Stomach smooth muscle (tissue), 2 donors: Measurements from ENCODE around the gene NTRK3.

ENCODE experiments used
- H3K27ac ChIP-seq: one replicate; pipeline ENCODE4 v1.7.0; 2013; ENCODE audit warnings: mild to moderate bottlenecking, low read length, inconsistent platforms
- H3K27me3 ChIP-seq, 2 donors: one replicate each; pipeline ENCODE4 v1.7.0; 2013; ENCODE audit warnings: low read length in 2 of 2; ENCODE audit not compliant: insufficient read depth in 2 of 2, control insufficient read depth in 1 of 2
- H3K36me3 ChIP-seq, 2 donors: one replicate each; pipeline ENCODE4 v1.7.0; 2013; ENCODE audit warnings: low read length in 2 of 2; ENCODE audit not compliant: control insufficient read depth in 2 of 2, insufficient read depth in 2 of 2
- H3K4me1 ChIP-seq: one replicate; pipeline ENCODE4 v1.7.0; 2013; ENCODE audit warnings: low read length; ENCODE audit not compliant: control insufficient read depth, insufficient read depth
- H3K4me3 ChIP-seq, 2 donors: one replicate each; pipeline ENCODE4 v1.7.0; 2013; ENCODE audit warnings: low read length in 2 of 2
- H3K9ac ChIP-seq, 2 donors: one replicate each; pipeline ENCODE4 v1.7.0; 2013; ENCODE audit warnings: low read length in 2 of 2, mild to moderate bottlenecking in 1 of 2
- H3K9me3 ChIP-seq, 2 donors: one replicate each; pipeline ENCODE4 v1.7.0; 2013; ENCODE audit warnings: low read length in 2 of 2; ENCODE audit not compliant: control insufficient read depth in 2 of 2
- donor health status: healthy.
- donor health status: Pancreatic carcinoma.

Gene NTRK3

DNA sequence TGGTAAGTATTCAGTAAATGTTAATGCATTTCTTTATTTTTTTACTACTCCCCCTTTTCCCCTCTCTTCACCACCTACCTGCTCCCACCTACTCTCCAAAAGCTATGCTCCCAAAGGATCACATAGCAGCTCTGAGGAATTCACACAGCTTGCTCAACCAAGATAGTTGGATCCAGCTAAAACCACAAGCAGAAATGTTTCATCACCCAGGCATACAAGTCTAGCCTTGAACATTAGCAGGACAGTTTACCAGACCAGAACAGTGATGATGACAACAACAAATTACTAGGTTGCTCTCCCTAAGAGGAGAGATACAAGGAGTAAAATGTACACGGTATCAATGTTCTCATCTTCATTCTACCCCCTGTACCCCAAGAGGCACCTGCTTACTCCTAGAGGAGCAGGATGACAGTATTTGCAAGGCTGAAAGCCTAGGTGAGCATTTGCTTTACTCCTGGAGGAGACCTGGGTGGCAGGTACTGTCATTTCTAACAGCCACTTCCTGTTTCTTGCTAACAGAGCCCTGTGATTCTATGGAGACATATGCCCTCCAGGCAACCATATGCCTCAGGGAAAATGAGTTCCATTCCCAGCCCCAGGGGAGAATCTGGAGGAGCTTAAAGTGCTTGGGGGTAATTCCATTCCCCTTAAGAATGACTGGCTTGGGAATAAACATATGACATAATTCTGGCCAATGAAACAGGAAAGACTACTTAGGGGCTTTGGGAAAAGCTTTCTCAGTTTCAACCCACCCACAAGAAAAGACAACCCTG, 237.5 kb downstream of the NTRK3 start:
- H3K9me3 ChIP-seq: no peaks in the 10 kb centered on the region
- no peak overlapping the region for H3K9ac ChIP-seq
- no peak overlapping the region for H3K4me3 ChIP-seq
- no peak overlapping the region for H3K27ac ChIP-seq
- no peaks in the 10 kb centered on the region for H3K36me3 ChIP-seq
- H3K27me3 ChIP-seq: peaks cover 0 to 2% of the 10 kb centered on the region in 2 donors
- peaks cover 6% of the 10 kb centered on the region for H3K4me1 ChIP-seq

DNA sequence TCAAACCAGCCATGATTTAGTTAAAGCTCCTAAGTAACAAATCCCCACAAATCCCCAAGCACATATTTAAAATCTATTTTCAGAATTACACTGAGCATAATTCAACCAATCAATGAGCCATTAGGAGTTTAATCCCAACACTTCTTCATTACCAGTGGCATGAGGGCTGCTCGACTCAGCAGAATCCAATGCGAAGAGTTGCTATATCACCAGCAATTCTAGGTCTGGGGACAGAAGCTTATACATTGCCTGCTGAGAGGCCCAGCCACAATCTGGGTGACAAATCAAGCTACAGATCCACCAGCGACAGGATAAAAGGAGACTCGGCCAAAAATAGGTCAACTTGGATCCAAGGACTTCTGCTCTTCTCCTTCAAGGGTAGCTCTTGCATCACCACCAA, 238.8 kb downstream of the NTRK3 start:
- no peak overlapping the region for H3K9ac ChIP-seq
- H3K27me3 ChIP-seq: peaks cover 0 to 2% of the 10 kb centered on the region in 2 donors
- no peaks in the 10 kb centered on the region for H3K36me3 ChIP-seq
- H3K4me1 ChIP-seq: peaks cover 6% of the 10 kb centered on the region
- no peak overlapping the region for H3K4me3 ChIP-seq
- no peak overlapping the region for H3K27ac ChIP-seq
- H3K9me3 ChIP-seq: no peaks in the 10 kb centered on the region

DNA sequence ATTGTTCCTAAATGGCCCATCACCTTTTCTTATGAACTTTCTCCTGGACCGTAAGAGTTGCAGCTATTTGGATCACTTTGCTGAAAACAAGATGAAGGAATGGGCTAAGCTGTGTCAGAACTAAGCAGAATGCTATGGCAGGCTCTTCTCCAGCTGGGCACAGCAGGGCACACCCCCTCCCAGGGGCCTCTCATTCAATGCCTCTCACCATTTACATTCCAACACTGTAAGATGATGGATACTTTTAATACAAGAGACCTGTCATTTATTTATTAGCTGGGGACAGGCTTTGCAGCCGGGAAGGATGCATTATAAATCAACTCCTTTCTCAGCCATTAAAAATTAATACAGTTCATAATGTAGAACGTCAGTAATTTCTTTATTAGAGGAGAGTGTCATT, 240.1 kb downstream of the NTRK3 start:
- H3K9ac ChIP-seq: no peak overlapping the region
- H3K4me1 ChIP-seq: peaks cover 16% of the 10 kb centered on the region
- H3K27me3 ChIP-seq: peaks cover 0 to 2% of the 10 kb centered on the region in 2 donors
- H3K4me3 ChIP-seq: no peak overlapping the region
- no peaks in the 10 kb centered on the region for H3K36me3 ChIP-seq
- H3K27ac ChIP-seq: no peak overlapping the region
- no peaks in the 10 kb centered on the region for H3K9me3 ChIP-seq

DNA sequence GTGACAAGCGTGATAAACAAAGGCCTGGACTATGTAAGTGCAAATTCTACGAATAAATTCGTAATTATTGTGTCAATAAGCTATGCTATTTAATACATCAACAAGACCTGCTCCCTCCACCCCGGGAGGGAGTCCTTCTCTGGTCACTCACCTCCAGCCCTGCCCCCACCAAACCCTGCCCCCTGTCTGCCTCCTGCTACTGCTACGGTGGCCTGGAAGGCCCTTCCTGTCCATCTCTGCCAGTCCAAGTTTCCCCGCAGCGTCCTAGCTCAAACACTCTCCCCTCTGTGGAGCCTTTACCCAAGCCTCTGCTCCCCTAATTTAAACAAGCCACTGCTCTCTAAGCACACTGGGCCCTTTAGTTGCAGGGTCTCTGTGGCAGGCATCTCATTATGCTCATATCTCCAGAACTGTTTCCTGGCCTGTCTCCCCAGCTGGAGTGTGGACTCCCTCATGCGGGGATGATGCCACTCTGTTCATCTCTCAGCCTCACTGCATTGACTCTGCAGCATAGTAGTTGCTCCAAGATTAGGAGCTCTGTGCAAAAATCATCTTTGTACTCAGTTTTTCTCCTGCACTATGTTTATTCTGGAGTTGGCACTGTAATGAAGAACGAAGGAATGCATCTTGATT, 241.2 kb downstream of the NTRK3 start:
- Histone ChIP-seq H3K27me3 (peaks cover 0 to 2% of the 10 kb centered on the region in 2 donors), H3K36me3 (no peaks in the 10 kb centered on the region), H3K9ac (no peak overlapping the region), H3K4me1 (peaks cover 16% of the 10 kb centered on the region), H3K4me3 (no peak overlapping the region), H3K9me3 (no peaks in the 10 kb centered on the region), H3K27ac (no peak overlapping the region)

DNA sequence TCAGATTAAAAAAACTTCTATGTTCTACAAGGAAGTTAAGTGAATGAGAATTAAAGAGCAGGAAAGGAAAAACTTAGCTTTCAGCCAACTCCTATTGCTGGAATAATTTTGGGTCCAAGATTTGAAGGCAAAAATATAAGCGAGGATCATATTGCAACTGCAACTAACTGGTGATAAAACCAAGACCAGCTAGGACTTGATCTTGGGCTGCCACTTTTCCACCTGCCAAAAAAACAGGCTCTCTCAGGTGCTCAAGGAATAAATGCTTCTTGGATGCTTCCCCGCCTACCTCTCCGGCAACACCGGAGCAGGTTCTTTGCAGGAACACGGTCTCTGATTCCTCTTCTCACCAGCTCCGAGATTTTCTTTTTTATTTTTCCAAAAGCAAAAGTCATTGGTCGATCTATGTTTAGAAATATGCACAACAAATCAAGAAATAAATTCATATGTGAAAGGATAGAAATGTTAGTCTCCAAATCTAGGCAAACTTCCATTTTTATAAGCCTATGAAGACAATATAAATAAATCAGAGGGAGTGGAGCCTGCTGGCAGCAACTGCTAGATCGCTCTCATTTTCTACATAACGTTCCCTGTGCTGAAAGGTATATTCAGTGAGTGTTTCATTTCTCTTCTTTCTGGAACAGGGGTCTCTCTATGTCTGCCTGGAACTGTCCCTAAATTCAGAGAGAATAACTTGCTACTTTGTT, 241.9 kb downstream of the NTRK3 start:
- Histone ChIP-seq H3K4me3 (no peak overlapping the region), H3K9ac (no peak overlapping the region), H3K4me1 (peaks cover 16% of the 10 kb centered on the region), H3K9me3 (no peaks in the 10 kb centered on the region), H3K36me3 (no peaks in the 10 kb centered on the region), H3K27ac (no peak overlapping the region), H3K27me3 (peaks cover 0 to 2% of the 10 kb centered on the region in 2 donors)

DNA sequence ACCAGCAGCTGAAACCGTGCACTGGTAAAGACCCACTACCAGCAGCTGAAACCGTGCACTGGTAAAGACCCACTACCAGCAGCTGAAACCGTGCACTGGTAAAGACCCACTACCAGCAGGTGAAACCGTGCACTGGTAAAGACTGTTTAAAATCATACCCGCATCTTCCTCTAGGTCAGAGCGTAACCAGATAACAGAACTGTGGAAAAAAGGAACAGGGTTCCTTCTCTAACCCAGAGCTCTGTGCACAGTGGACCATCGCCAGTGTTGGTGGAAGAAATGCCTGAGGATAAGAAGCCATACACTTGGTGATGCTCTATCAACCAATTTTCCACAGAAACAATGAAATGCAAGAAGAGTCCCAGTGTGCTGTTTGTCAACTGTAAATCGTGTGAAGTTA, 243.4 kb downstream of the NTRK3 start:
- Histone ChIP-seq H3K4me1 (peaks cover 16% of the 10 kb centered on the region), H3K27me3 (peaks cover 0 to 2% of the 10 kb centered on the region in 2 donors), H3K27ac (no peak overlapping the region), H3K9me3 (no peaks in the 10 kb centered on the region), H3K9ac (no peak overlapping the region), H3K36me3 (no peaks in the 10 kb centered on the region), H3K4me3 (no peak overlapping the region)

DNA sequence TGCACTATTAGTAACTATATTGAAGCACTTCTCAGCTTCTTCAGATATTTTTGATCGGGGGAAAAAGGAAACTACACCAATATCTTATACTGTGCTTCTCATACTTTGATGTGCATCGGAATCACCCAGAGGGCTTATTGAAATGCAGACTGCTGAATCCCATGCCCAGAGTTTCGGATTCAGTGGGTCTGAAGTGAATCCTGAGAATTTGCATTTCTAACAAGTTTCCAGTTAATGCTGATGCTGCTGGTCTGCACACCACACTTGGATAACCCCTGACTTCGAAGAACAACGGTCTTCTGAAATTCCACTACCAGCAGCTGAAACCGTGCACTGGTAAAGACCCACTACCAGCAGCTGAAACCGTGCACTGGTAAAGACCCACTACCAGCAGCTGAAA, 243.9 kb downstream of the NTRK3 start:
- Histone ChIP-seq H3K27me3 (peaks cover 0 to under 1% of the 10 kb centered on the region in 2 donors), H3K27ac (no peak overlapping the region), H3K4me3 (no peak overlapping the region), H3K4me1 (peaks cover 16% of the 10 kb centered on the region), H3K9ac (no peak overlapping the region), H3K36me3 (no peaks in the 10 kb centered on the region), H3K9me3 (no peaks in the 10 kb centered on the region)

DNA sequence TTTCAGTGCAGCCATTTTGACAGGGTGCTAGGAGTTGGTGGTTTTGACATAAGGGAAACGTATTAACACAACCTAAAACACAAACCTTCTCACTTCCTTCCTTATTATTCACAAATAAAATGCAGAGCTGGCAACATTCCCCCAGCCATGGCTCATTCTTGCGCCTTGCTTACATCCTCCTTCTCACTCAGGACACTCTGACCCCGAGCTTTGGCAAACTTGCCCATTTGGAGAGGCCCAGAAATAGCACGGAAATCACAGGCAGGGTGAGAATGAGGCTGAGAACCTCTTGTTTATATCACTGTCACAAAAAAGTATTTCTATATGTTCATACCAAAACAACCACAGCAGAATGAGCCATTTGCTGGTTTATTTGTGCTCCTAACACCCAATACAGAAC, 244.3 kb downstream of the NTRK3 start:
- no peak overlapping the region for H3K27ac ChIP-seq
- H3K4me1 ChIP-seq: peaks cover 16% of the 10 kb centered on the region
- H3K4me3 ChIP-seq: no peak overlapping the region
- H3K36me3 ChIP-seq: no peaks in the 10 kb centered on the region
- H3K9me3 ChIP-seq: no peaks in the 10 kb centered on the region
- no peak overlapping the region for H3K9ac ChIP-seq
- H3K27me3 ChIP-seq: no peaks in the 10 kb centered on the region

DNA sequence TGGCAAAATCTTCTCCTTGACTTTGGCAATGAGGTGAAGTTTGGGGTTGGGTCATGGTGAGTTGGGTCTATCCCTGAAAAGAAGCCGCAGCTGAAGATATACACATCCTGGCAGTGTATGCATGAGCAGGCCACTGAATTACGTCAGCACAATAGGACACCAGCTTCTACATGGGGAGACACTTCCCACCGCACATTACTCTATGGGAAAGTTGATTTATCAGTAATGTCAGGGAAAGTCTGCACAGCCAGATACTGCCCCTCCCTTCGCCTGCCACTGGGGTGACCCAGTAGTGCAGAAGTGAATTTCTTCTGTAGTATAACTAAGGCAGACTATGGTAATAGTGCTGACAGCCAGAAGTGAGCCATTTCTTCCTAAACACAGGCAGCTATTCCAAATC, 245.0 kb downstream of the NTRK3 start:
- Histone ChIP-seq H3K36me3 (no peaks in the 10 kb centered on the region), H3K4me1 (peaks cover 16% of the 10 kb centered on the region), H3K9me3 (no peaks in the 10 kb centered on the region), H3K4me3 (no peak overlapping the region), H3K27me3 (no peaks in the 10 kb centered on the region), H3K27ac (no peak overlapping the region), H3K9ac (no peak overlapping the region)

DNA sequence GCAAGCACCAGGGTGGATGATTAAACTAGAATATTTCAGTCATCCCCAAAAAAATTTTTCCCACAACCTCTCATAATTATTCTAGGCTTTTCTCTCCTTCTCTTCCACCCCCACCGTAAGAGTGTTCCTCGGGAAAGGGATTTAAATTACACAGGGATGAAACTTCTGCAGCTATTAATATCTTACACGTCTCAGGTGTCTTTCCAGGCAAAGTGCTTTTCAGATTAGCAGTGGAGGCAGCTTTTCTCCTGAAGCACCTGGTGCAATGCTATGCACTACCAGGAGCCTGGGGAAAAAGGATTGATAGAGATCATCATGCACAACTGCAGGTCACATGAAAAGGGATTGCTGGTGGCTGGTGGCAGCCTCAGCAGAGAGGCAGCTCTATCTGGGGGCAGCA, 250.4 kb downstream of the NTRK3 start:
- H3K4me3 ChIP-seq: no peak overlapping the region
- no peaks in the 10 kb centered on the region for H3K36me3 ChIP-seq
- no peak overlapping the region for H3K9ac ChIP-seq
- no peaks in the 10 kb centered on the region for H3K4me1 ChIP-seq
- no peaks in the 10 kb centered on the region for H3K27me3 ChIP-seq
- no peaks in the 10 kb centered on the region for H3K9me3 ChIP-seq
- no peak overlapping the region for H3K27ac ChIP-seq
